Rectal smooth muscle tissue (tissue), 1 donor: ENCODE results near the gene MSMO1.

Experiments
- H3K27ac ChIP-seq: one replicate; pipeline ENCODE4 v1.7.0; 2013; ENCODE audit warnings: low read depth, low read length, inconsistent platforms
- H3K27me3 ChIP-seq: one replicate; pipeline ENCODE4 v1.7.0; 2013; ENCODE audit warnings: low read length; ENCODE audit not compliant: control insufficient read depth, insufficient read depth
- H3K36me3 ChIP-seq: one replicate; pipeline ENCODE4 v1.7.0; 2013; ENCODE audit warnings: low read length; ENCODE audit not compliant: control insufficient read depth, insufficient read depth
- H3K4me1 ChIP-seq: one replicate; pipeline ENCODE4 v1.7.0; 2013; ENCODE audit warnings: low read length; ENCODE audit not compliant: control insufficient read depth, insufficient read depth
- H3K4me3 ChIP-seq: one replicate; pipeline ENCODE4 v1.7.0; 2013; ENCODE audit warnings: low read length
- H3K9ac ChIP-seq: one replicate; pipeline ENCODE4 v1.7.0; 2013; ENCODE audit warnings: low read length

MSMO1 gene

DNA sequence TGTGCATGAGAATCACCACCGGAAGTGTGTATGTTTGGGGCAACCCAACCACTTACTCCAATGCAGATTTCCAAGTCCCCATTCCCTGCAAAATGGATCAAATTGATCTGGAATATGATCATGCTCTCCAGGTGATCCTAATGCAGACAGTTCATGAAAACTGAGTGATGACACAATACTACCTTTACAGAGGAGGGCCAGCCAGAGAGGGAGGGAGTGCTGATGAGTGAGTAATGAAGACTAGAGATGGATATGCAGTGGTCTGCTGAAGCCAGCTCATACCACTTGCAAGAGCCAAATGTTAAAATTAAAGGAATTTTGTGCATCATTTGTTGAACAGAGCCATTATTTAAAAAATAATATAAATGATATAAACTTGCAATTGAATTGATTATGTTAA, 41.1 kb downstream of the MSMO1 start:
- H3K36me3 ChIP-seq, result no peaks in the 10 kb centered on the region
- H3K27ac ChIP-seq, result no peak overlapping the region
- H3K9ac ChIP-seq, result no peak overlapping the region
- H3K27me3 ChIP-seq, result no peaks in the 10 kb centered on the region
- peaks cover 5% of the 10 kb centered on the region for H3K4me1 ChIP-seq
- no peak overlapping the region for H3K4me3 ChIP-seq

DNA sequence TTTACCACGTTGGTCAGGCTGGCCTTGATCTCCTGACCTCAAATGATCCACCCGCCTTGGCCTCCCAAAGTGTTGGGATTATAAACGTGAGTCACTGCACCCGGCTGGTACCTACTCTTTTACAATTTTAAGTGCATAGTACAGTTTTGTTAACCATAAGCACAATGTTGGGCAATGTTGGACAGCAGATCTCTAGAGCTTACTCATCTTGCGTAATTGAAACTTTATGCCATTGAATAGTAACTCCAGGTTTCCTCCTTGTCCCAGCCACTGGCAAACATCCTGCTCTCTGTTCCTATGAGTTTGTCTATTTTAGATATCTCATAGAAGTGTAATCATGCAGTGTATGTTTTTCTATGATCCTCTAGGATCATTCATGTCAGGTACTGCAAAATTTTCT, 42.1 kb downstream of the MSMO1 start:
- H3K4me1 ChIP-seq, result peaks cover 5% of the 10 kb centered on the region
- no peak overlapping the region for H3K27ac ChIP-seq
- no peaks in the 10 kb centered on the region for H3K27me3 ChIP-seq
- no peaks in the 10 kb centered on the region for H3K36me3 ChIP-seq
- no peak overlapping the region for H3K9ac ChIP-seq
- H3K4me3 ChIP-seq, result no peak overlapping the region

DNA sequence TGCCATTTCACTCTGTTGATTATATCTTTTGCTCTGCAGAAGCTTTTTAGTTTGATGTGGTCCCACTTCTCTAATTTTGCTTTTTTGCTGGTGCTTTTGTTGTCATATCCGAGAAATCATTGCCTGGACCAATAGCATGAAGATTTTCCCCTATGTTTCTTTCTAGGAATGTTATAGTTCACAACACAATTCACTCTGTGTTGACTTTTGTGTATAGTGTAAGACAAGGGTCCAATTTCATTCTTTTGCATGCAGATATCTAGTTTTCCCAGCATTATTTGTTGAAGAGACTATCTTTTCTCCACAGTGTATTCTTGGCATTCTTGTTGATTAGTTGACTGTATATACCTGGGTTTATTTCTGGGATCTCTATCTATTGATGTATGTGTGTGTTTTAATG, 43.1 kb downstream of the MSMO1 start:
- no peaks in the 10 kb centered on the region for H3K27me3 ChIP-seq
- H3K4me3 ChIP-seq, result no peak overlapping the region
- no peaks in the 10 kb centered on the region for H3K36me3 ChIP-seq
- no peak overlapping the region for H3K27ac ChIP-seq
- H3K4me1 ChIP-seq, result no peaks in the 10 kb centered on the region
- H3K9ac ChIP-seq, result no peak overlapping the region

DNA sequence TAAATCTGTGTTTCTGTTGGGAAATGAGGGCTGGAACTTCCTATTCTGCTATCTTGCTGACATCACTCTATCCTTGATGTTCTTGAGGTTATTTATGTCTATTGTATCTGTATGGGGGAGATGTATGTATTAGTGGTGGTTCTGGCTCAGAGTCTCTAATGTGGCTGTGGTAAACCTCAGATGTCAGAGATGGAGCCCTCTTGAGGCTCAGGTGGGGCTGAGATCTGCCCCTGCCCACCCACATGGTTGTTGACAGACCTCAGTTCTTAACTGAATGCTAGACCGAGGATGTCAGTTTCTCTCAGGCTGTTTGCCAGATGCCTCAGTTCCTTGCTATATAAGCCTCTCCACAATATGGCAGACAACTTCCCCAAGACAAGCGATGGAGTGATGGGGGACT, 48.0 kb downstream of the MSMO1 start:
- no peak overlapping the region for H3K4me3 ChIP-seq
- no peaks in the 10 kb centered on the region for H3K4me1 ChIP-seq
- H3K27me3 ChIP-seq, result no peaks in the 10 kb centered on the region
- H3K27ac ChIP-seq, result no peak overlapping the region
- H3K36me3 ChIP-seq, result no peaks in the 10 kb centered on the region
- H3K9ac ChIP-seq, result no peak overlapping the region

DNA sequence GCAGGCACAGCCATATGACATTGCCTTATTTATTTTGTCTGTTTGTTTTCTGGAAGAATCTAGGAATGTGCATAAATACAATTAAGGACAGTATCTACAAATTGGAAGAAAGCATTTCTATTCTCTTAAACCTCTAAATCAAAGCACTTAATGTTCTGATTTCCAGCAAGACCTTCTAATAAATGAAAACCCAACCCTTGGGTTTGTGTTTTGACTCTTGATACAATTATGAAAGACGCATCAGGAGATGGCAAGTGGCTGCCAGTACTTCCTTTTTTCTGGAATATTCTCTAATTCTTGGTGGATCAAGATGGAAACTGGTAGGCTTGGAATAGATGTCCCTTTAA, 50.9 kb downstream of the MSMO1 start:
- Histone ChIP-seq H3K4me1 (no peaks in the 10 kb centered on the region), H3K9ac (peak overlapping the region; percentile 13), H3K4me3 (peak overlapping the region; percentile 70), H3K36me3 (no peaks in the 10 kb centered on the region), H3K27ac (peak overlapping the region; percentile 62), H3K27me3 (no peaks in the 10 kb centered on the region)

DNA sequence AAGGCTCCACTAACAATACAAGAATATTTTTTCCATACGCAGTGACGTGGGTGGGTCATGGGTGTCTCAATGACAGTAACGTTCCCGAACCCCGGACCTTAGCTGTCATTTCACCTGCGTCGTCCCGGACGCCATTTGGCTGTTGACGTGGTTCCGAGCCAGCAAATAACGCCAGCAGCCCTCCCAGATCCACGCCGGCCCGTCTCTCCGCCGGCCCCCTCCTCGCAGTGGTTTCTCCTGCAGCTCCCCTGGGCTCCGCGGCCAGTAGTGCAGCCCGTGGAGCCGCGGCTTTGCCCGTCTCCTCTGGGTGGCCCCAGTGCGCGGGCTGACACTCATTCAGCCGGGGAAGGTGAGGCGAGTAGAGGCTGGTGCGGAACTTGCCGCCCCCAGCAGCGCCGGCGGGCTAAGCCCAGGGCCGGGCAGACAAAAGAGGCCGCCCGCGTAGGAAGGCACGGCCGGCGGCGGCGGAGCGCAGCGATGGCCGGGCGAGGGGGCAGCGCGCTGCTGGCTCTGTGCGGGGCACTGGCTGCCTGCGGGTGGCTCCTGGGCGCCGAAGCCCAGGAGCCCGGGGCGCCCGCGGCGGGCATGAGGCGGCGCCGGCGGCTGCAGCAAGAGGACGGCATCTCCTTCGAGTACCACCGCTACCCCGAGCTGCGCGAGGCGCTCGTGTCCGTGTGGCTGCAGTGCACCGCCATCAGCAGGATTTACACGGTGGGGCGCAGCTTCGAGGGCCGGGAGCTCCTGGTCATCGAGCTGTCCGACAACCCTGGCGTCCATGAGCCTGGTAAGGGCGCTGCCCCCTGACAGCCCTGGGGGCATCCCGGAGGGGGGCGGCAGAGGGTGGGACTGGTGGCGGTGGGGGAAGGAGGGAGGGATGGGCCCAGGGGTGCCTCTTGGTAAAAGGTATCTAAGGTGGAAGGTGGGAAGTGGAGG, 51.5 kb downstream of the MSMO1 start, which contains the start of gene CPE:
Gene CPE, plus strand, starts transcription at position 264 of the 933 bp plus-strand sequence. Its CDS starts 214 bp downstream, at position 478.
- H3K27ac ChIP-seq, result peak within 1 kb of the TSS; percentile 62
- H3K4me1 ChIP-seq, result no peaks in the 10 kb centered on the region
- H3K4me3 ChIP-seq, result peak within 1 kb of the TSS; percentile 70
- H3K27me3 ChIP-seq, result no peaks in the 10 kb centered on the region
- H3K36me3 ChIP-seq, result no peaks in the 10 kb centered on the region
- peak within 1 kb of the TSS; percentile 13 for H3K9ac ChIP-seq

DNA sequence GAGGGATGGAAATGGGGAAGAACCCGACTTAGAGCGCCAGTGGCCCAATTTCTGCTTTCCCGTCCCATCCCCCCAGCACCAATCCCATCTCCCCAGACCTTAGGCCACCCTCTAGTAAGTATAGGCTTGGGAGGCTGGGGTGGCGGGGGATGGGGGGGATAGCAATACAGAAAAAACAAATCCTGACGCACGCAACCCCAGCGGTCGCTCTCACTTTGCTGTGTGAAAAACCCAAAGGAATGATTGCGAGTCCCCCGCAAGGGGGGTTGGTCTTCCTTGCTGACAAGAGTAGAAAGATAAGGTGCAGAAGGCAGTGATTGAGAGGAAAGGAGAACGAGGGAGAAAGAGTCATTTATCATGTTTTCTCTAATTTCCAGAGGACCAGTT, 52.2 kb downstream of the MSMO1 start:
- Histone ChIP-seq H3K36me3 (no peaks in the 10 kb centered on the region), H3K4me3 (peak overlapping the region; percentile 70), H3K4me1 (no peaks in the 10 kb centered on the region), H3K27ac (no peak overlapping the region), H3K9ac (no peak overlapping the region), H3K27me3 (no peaks in the 10 kb centered on the region)

DNA sequence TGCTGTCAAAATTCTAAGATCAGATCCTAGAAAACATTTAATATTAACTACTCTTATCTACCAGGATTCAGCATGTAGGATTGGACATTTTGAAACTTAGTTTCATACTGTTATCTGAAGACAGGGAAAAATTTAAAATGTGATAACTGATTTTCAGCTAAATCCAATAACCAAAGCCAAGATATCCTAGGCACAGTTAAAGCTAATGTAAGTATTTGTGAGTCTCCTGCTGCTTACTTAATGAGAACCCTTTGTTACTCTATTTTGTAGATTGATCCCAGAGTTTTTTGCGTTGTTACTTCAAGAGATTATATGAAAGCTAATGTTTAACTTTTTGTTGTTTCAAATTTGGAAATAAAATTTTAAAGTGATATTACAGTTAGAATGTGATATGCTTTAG, 53.3 kb downstream of the MSMO1 start:
- H3K4me1 ChIP-seq, result no peaks in the 10 kb centered on the region
- no peak overlapping the region for H3K9ac ChIP-seq
- no peak overlapping the region for H3K4me3 ChIP-seq
- no peaks in the 10 kb centered on the region for H3K36me3 ChIP-seq
- no peaks in the 10 kb centered on the region for H3K27me3 ChIP-seq
- no peak overlapping the region for H3K27ac ChIP-seq

DNA sequence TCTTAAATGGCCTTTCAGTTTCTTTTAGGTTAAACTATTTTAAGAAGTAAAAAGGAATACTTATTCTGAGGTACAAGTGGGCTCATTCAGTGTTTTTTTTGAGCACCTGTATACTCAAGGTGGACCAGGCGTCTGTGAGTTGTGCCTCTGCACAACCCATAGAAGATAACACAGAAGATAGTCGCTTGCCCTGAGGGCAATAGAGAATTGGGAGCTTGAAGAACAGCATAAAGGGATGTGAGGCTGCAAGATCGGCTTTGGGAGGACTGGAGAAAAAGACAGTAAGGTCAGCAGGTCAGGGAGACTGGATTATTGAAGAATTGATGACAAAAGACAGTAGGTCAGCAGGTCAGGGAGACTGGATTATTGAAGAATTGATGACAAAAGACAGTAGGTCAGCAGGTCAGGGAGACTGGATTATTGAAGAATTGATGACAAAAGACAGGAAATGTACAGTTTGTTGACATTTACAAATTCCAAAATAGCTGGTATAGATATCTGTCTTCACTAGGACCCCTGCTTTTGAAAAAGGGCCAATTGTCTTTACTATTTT, 54.4 kb downstream of the MSMO1 start:
- no peaks in the 10 kb centered on the region for H3K36me3 ChIP-seq
- no peaks in the 10 kb centered on the region for H3K27me3 ChIP-seq
- H3K27ac ChIP-seq, result no peak overlapping the region
- no peaks in the 10 kb centered on the region for H3K4me1 ChIP-seq
- no peak overlapping the region for H3K9ac ChIP-seq
- no peak overlapping the region for H3K4me3 ChIP-seq

DNA sequence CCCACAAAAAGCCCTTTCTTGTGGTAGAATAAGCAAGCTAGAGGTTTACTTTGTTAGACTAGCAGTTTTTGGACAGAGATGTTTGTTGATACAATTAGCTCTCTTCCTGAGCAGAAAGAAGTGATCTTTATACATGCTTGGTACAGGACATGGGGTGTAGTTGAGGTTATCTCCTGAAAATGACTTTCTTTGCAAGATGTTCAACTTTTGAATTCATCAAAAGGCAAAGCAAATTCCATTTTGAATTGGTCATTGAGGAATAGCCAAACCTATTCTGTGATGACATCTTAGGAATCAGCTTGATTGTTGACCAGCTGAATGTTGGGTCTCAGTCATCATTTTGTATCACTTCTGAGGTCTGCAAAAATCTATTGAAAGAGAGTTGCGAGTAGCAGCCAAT, 55.2 kb downstream of the MSMO1 start:
- H3K4me1 ChIP-seq, result no peaks in the 10 kb centered on the region
- H3K36me3 ChIP-seq, result no peaks in the 10 kb centered on the region
- no peak overlapping the region for H3K4me3 ChIP-seq
- no peak overlapping the region for H3K27ac ChIP-seq
- H3K9ac ChIP-seq, result no peak overlapping the region
- H3K27me3 ChIP-seq, result no peaks in the 10 kb centered on the region

DNA sequence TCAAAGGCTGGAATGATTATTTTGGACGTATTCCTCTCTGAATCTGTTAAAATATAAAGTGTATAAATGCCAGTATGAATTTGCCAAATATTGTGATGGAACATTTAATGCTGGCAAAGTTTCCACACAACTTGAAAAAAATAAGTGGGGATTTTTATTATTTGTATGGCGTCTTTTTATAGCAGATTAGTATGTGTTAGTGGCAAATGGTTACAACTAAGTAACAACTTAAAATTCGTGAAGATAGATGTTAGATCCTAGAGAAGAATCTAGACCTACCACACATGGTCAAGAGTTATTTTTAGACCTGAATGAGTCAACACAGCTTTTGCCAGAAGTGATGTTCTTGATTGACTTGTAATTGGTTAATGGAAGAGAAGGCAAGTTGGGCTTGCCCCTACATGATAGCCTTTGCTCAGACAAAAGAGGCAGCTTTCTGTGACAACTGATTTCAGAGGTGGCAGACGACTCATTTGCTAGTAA, 56.2 kb downstream of the MSMO1 start:
- H3K4me3 ChIP-seq, result no peak overlapping the region
- H3K36me3 ChIP-seq, result no peaks in the 10 kb centered on the region
- H3K27ac ChIP-seq, result no peak overlapping the region
- no peaks in the 10 kb centered on the region for H3K27me3 ChIP-seq
- no peak overlapping the region for H3K9ac ChIP-seq
- no peaks in the 10 kb centered on the region for H3K4me1 ChIP-seq

DNA sequence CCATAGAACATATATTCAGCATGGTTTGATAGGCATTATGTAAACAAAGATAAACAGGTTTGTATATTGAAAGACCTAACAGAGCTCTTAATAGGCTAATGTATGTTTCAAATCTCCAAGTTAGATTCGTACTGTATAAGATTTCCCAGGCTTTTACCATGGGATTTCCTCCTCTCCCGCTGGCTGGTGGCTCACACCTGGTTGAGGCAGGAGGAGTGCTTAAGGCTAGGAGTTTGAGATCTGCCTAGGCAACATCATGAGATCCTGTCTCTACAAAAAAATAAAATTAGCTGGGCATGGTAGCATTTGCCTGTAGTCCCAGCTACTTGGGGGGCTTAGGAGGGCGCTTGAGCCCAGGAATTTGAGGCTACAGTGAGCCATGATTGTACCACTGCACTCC, 56.7 kb downstream of the MSMO1 start:
- Histone ChIP-seq H3K4me3 (no peak overlapping the region), H3K4me1 (no peaks in the 10 kb centered on the region), H3K36me3 (no peaks in the 10 kb centered on the region), H3K27me3 (no peaks in the 10 kb centered on the region), H3K9ac (no peak overlapping the region), H3K27ac (no peak overlapping the region)

DNA sequence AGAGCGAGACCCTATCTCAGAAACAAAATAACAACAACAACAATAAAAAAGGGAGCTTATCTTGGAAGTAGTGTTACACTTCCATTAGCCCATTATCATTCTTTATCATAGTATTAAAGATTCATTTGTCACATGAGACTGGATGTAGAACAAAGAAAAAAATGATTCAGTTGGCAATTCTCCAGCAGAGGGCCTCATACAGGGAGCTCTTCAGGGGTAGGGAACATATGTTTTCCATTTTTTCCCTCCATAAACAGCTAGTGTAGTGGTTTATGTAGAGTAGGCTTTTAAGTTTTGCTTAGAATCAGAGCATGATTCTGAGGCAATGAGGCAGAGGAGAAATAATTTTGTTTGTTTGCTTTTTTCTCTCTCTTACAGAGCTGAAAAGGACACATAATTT, 57.1 kb downstream of the MSMO1 start:
- H3K9ac ChIP-seq, result no peak overlapping the region
- no peaks in the 10 kb centered on the region for H3K27me3 ChIP-seq
- H3K36me3 ChIP-seq, result no peaks in the 10 kb centered on the region
- H3K27ac ChIP-seq, result no peak overlapping the region
- H3K4me1 ChIP-seq, result no peaks in the 10 kb centered on the region
- H3K4me3 ChIP-seq, result no peak overlapping the region
